GM13977 (cell line): Measurements from ENCODE around the gene EBF4.
A peak's percentile ranks its signal among the peaks of the same experiment; 100 is the strongest.
"Not testable (repeated sequence)": the region's sequence is repeated elsewhere in the genome, so short reads cannot be mapped to it uniquely, and the experiment has no call there.

ENCODE experiments used
- DNase-seq: peaks from one replicate; pipeline ENCODE4 v3.0.0; 2012; ENCODE audit warnings: low spot score
- CTCF ChIP-seq: IDR thresholded peaks from 2 replicates; pipeline ENCODE4 v1.5.1; 2012; ENCODE audit warnings: mild to moderate bottlenecking, control low read depth; ENCODE audit not compliant: insufficient read depth; ENCODE audit errors: extremely low read depth, missing control alignments
- in situ Hi-C: fragments of 300-500 bp; cut with MboI; formaldehyde crosslinking; loops from one replicate; pipeline ENCODE4 v1.12.0; 2022; ENCODE audit warnings: low sequenced_read_pairs, low pct_unique_long_range_greater_than_20kb, mixed read lengths, inconsistent platforms; ENCODE audit not compliant: unreplicated experiment

EBF4 gene

GRCh38 chr20:2804852-2805688 lies 112.5 kb downstream of the EBF4 start:
- in situ Hi-C loops, result no loop called here
- peak; percentile 20 for DNase-seq
- TF ChIP-seq CTCF, result no peak

- DNase-seq, result peak; percentile 14
- in situ Hi-C loops, result no loop called here
- TF ChIP-seq CTCF, result no peak
Observed at GRCh38 chr20:2805689-2806350, 113.2 kb downstream of the EBF4 start.

GRCh38 chr20:2806351-2806701 lies 113.7 kb downstream of the EBF4 start:
- DNase-seq, result peak; percentile 20
- in situ Hi-C loops, result no loop called here
- TF ChIP-seq CTCF, result no peak

GRCh38 chr20:2807019-2807418 lies 114.4 kb downstream of the EBF4 start:
- in situ Hi-C loops, result no loop called here
- DNase-seq, result peak; percentile 8
- TF ChIP-seq CTCF, result no peak

GRCh38 chr20:2807929-2808328 lies 115.3 kb downstream of the EBF4 start:
- peak; percentile 9 for DNase-seq
- in situ Hi-C loops, result not testable (repeated sequence)

- no peak for TF ChIP-seq CTCF
- in situ Hi-C loops, result no loop called here
- DNase-seq, result no peak
Observed at GRCh38 chr20:2809690-2810089, 117.1 kb downstream of the EBF4 start.
